DOHH2 (cell line): ENCODE data around the gene DNMBP.

Experiments used
- CTCF ChIP-seq: fragments of 200-600 bp; sonication (generic); IDR thresholded peaks from one replicate; pipeline ENCODE4 v1.5.1; 2014; ENCODE audit warnings: antibody characterized with exemption, mild to moderate bottlenecking, low read depth, low read length; ENCODE audit not compliant: poor library complexity, severe bottlenecking
- EZH2phosphoT487 ChIP-seq: fragments of 200-600 bp; sonication (generic); IDR thresholded peaks from 2 replicates; pipeline ENCODE4 v1.6.1; 2017; ENCODE audit warnings: borderline replicate concordance, mild to moderate bottlenecking, antibody characterized with exemption, low read length, moderate library complexity, mixed read lengths

- no peak for TF ChIP-seq CTCF
- TF ChIP-seq EZH2phosphoT487 = no peak
Measured at GRCh38 chr10:99906470-99906869, 103.3 kb downstream of the DNMBP start.
